Sigmoid colon (tissue), 3 donors: ENCODE data around the gene YIPF3.

Experiments used
- POLR2A ChIP-seq, 2 donors: fragments of 450-650 bp; IDR thresholded peaks; one replicate each; pipeline ENCODE4 v1.6.1; 2016; ENCODE audit warnings: antibody characterized with exemption in 2 of 2, mild to moderate bottlenecking in 2 of 2, moderate library complexity in 2 of 2
- TF ChIP-seq, protein P1 (sequence below), 4 experiments: fragments of 450-650 bp in 3 of 4; fragments of 200-600 bp in 1 of 4; IDR thresholded peaks; one replicate each; pipeline ENCODE4 v1.5.1; 2016 to 2019; ENCODE audit warnings: antibody characterized with exemption in 4 of 4, mild to moderate bottlenecking in 3 of 4, moderate library complexity in 2 of 4

- TF ChIP-seq, protein P1, sequence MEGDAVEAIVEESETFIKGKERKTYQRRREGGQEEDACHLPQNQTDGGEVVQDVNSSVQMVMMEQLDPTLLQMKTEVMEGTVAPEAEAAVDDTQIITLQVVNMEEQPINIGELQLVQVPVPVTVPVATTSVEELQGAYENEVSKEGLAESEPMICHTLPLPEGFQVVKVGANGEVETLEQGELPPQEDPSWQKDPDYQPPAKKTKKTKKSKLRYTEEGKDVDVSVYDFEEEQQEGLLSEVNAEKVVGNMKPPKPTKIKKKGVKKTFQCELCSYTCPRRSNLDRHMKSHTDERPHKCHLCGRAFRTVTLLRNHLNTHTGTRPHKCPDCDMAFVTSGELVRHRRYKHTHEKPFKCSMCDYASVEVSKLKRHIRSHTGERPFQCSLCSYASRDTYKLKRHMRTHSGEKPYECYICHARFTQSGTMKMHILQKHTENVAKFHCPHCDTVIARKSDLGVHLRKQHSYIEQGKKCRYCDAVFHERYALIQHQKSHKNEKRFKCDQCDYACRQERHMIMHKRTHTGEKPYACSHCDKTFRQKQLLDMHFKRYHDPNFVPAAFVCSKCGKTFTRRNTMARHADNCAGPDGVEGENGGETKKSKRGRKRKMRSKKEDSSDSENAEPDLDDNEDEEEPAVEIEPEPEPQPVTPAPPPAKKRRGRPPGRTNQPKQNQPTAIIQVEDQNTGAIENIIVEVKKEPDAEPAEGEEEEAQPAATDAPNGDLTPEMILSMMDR (IDR thresholded peaks at IDR 0.05) = peak; percentile 79 to 97 (median 92)
- no peak for TF ChIP-seq POLR2A (IDR thresholded peaks at IDR 0.05)
Observed at GRCh38 chr6:43506667-43507471, 9.9 kb downstream of the YIPF3 start.
